ENCODE data around the gene MAP3K19.
"Not testable (repeated sequence)": the region's sequence is repeated elsewhere in the genome, so short reads cannot be mapped to it uniquely, and the experiment has no call there.

Gene MAP3K19

DNA sequence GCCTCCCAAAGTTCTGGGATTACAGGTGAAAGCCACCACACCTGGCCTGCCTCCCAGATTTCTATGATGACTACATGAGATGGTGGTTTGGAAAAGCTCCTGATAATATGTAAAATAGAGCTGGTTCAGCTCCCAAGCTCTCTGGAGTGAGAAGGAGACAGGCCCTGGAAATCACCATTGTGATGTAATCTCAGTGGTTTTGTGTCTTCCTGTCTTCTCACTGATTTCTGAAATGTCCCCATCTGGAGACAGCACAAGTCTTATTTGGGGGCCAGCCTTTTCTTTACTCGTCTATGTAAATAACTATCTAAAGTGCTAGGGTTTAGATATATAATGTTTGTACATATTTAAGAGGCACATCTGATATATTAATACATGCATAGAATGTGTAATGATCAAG is 64.6 kb downstream of the MAP3K19 start:
- DNase-seq, result no peak

DNA sequence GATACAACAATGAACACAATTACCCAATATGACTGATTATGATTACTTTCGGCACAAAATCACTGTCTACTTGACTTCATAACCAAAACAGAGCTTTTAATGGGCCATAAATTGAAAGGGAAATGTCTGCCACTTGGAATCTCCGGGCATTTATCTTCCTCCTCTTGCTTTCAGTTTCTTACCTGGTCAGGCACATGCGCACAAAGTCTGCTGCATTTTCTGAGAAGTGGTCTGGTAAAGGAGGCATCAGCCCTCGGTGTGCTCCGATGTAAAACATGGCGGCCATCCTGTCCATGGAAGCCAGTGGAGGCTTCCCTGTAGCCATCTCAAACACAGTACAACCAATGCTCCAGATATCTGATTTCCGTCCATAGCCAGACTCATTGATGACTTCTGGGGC is 66.6 kb downstream of the MAP3K19 start:
- DNase-seq, result no peak

DNA sequence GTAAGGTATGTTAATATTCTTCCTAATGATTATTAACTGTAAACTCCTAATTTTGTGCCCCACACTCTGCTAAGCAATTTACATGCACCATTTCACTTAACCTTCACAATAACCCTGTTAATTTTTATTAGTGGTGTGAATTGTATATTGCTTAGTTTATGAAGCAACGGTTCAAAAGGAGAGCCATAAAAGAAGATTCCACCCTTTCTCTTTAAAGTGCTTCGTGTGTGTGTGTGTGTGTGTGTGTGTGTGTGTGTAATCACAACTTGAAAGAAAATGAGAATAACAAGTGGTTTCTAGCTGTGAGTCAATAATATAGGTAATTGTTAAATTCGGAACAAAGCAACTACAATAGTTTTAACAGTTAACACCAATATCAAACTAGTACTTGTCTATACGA is 68.0 kb downstream of the MAP3K19 start:
- DNase-seq, result no peak

DNA sequence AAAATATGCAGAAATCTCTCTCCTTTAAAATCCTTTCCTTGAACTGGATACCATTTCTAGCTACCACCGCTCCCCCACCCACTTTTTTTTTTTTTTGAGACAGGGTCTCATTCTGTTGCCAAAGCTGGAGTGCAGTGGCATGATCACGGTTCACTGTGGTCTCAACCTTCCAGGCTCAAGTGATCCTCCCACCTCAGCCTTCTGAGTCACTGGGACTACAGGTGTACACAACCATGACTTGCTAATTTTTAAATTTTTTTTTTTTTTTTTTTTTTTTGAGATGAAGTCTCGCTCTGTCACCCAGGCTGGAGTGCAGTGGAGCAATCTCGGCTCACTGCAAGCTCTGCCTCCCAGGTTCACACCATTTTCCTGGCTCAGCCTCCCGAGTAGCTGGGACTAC is 70.1 kb downstream of the MAP3K19 start:
- not testable (repeated sequence) for DNase-seq

DNA sequence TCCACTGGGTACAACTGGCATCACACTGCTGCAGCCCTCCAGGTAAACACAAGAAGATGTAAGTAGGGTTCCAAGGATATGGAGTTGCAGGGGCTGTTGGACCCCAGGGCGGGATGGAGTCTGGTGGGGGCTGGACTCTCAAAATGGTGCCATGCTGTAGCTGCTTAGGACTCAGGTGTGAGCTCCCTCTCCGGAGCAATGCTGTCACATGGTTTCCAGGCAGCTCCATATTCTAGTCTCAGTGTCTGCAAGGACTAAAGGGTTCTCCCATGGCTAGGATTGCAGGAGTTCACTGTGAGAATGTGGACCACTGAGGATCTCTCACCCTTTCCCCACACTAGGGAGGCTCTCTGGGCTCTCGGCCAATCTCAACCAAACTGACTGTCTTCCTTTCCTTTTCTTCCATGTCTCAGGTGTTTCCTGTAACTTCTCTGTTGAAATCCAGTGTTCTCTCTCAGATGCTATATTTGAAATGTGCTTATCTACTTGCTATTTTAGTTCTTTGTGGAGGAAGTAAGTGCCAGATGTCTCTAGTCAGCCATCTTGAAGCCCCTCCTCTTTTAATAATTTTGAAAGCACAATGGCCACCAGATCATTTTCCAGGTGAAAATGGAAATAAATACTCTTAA is 71.1 kb downstream of the MAP3K19 start:
- DNase-seq, result no peak

DNA sequence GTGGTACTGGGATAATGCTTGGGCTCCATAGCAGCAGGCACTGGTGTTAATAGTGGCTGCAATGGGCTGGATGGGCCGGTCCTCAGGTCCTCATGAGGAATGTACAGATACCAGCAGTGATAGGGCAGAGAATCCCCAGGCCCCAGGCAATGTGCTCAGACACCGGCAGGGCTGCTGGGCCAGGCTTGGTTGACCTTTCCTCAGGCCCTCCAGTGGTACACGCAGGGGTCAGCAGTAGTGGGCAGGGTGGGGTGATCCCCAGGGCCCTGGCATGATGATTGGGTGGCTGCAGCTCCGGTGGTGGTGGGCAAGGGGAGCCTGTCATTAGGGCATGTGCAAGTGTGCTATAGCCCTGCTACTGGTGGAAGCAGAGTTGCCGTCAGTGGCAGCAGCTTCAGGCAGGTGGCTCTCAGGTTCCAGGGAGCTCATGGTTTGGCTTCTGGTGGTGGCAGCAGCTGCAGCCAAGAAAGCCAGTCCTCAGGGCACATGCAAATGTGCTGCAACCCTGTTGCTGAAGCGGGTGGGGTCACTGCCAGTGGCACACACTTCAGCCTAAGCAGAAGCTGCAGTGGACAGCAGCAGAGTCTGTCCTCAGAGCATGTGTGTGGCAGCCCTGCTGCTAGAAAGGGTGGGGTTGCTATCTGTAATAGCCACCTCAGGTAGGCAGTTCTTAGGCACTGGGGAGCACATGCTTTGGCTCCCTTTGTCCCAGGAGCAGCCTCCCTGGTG is 71.8 kb downstream of the MAP3K19 start:
- DNase-seq, result no peak

DNA sequence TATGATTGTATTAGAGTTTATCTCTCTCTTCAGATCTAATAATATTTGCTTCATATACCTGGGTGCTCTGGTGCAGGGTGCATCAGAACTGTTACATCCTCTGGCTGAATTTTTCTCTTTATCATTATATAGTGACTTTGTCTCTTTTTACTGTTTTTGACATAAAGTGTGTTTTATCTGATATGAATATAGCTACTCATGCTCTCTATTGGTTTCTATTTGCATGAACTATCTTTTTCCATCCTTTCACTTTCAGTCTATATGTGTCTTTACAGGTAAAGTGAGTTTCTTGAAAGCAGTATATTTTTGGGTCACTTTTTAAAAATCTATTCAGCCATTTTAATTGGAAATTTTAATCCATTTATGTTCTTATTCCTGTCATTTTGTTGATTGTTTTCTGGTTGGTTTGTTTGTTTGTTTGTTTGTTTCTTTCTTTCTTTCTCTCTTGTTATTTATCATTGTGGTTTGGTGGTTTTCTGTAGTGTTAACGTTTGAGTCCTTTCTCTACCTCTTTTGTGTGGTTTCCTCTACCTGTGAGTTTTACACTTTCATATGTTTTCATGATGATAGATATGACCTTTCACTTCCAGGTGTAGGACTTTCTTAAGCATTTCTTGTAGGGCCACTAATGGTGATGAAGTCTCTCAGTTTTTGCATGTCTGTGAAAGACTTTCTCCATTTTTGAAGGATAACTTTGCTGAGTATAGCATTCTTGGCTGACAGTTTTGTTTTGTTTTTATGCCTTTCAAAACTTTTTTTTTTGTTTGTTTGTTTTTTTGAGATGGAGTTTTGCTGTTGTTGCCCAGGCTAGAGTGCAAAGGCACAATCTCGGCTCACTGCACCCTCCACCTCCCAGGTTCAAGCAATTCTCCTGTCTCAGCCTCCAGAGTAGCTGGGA is 73.8 kb downstream of the MAP3K19 start:
- no peak for DNase-seq

DNA sequence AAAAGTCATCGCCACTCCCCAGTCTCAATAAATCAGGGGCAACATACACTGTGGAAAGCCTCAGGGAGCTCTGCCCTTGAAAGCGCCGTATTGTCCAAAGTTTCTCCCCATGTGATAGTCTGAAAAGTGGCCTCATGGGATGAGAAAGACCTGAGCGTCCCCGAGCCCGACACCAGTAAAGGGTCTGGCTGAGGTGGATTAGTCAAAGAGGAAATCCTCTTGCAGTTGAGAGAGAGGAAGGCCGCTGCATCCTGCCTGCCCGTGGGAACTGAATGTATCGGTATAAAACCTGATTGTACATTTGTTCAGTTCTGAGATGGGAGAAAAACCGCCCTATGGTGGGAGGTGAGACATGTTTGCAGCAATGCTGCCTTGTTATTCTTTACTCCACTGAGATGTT is 80.1 kb downstream of the MAP3K19 start:
- not testable (repeated sequence) for DNase-seq

DNA sequence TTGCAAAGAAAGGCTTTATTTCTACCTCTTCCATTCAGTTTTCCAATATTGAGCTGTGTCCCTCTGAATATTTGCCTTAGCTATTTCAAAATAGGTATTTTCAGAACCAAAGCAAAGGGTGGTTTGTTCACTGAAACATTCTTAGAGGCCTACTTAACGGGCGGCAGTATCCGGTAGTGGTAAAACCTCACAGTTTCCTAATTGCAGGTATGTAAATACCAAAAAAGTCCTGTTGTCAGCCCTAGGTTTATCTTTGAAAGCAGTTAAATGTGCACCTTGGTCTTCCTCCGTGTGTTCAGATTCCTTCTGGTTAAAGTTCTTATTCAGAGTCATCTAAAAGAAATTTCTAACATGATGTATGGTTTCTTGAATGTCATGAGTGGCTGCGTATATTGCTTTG is 89.8 kb downstream of the MAP3K19 start:
- no peak for DNase-seq

DNA sequence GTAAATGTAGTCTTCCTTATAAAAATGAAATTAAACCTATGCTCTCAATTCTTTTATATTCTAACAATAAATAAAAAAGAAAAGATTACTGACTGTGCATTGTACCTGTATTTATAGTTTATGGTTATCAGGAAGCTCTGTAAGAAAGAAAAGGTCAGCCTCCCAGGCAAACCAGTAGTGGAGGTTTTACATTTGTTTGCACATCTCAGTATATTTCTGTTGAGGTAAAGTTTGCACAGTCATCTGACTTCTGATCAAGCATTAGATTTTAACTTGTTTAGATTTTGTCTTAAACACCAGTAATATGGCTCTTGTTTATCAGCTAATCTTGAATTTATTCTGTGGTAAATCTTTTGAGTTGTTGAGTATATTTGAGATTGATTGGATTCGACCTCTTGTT is 91.5 kb downstream of the MAP3K19 start:
- no peak for DNase-seq

DNA sequence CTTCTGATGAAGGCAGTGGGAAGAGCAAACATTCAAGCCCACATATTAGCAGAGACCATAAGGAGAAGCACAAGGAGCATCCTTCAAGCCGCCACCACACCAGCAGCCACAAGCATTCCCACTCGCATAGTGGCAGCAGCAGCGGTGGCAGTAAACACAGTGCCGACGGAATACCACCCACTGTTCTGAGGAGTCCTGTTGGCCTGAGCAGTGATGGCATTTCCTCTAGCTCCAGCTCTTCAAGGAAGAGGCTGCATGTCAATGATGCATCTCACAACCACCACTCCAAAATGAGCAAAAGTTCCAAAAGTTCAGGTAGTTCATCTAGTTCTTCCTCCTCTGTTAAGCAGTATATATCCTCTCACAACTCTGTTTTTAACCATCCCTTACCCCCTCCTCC is 93.2 kb downstream of the MAP3K19 start:
- no peak for DNase-seq

DNA sequence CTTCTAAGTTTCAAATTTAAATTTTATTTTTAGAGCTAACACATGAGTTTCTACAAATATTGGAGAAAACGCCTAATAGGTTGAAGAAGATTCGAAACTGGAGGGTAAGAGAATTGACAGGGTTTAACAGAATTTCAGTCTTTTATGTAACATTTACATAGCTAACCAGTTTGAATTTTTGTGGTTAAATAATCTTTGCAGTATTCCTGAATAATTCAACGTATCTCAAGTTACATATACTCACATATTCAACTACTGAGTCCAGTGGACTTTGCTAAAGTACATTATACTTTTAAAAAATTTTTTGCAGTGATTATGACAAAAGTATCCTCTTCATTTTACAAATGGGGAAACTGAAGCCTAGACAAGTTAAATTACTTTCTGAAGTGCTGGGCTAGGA is 94.6 kb downstream of the MAP3K19 start:
- no peak for DNase-seq

DNA sequence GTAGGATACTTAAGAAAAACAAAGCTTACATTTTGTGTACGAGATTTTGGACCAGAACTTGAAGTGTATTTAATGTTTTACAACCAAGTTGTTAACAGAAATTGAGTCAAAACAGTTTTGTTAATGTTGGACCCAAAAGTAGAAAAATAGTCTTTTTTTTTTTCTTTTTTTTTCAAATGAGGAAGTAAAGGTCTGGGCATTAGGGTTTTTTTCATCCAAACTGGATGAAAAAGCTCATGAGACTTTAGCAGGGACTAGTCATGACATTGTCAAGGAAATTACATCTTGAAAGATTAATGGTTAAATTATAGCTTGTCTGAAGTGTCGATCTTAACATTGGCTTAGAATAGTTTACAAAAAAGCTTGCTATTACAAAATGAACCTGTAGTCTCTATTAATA is 96.4 kb downstream of the MAP3K19 start:
- DNase-seq, result no peak

DNA sequence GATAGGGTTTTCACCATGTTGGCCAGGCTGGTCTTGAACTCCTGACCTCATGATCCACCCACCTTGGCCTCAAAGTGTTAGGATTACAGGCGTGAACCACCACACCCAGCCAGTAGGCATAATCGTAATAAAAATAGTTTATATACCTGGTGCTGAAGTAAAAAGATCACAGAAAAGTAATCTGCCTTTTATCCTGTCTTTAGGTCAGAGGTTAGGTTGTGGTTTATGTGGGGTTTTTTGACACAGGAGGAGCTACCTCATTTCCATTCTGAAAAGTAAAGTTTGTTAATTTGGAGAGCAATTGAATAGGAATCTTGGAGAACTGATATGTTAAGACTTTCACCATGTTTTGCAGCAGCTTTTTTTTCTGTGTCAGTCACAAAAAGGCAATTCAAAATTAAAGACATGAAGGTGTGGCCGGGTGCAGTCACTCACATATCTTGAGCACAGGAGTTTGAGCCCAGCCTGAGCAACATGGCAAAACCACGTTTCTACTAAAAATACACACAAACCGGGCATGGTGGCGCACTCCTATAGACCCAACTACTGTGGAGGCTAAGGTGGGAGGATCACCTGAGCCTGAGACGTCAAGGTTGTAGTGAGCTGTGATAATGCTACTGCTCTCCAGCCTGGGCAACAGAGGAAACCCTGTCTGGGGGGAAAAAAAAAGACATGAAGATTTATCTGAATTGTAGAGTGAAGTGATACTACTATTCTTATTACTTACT is 97.1 kb downstream of the MAP3K19 start:
- DNase-seq, result no peak

DNA sequence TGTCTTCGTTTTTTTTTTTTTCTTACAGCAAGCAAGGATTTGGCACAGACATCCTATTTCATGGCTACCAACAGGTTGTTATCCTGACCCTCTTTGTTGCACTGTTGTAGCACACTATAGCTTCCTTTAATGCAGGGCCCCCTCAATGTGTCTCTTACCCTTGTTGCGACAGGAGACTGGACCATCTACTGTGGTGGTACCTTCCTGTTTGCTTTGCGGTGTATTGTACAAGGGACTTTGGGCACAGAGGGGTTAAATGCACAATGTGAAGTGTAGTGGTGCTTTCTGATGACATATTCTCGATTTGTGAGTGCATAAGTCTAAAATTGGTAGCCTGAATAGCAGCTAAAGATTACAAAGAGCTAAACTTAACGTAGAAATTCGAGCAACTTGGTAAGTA is 101.2 kb downstream of the MAP3K19 start:
- no peak for DNase-seq

DNA sequence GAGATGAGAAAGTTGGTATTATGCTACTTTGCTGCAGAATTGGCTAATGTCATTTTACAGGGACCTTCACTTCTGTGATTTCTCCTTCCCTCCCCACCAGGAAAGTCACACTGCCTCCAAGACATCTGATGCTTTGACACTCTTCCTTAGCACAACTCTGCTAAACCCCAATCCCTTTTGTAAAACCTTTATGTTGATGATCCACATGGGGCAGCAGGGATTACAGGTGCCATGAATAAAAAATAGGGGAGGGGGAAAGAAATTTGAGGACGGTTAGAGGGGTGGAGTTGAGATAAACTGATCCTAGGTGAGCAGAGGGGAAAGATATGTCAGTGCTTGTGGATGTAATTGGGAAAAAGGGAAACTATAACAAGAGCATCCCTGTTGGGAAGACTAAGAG is 102.3 kb downstream of the MAP3K19 start:
- DNase-seq, result no peak

DNA sequence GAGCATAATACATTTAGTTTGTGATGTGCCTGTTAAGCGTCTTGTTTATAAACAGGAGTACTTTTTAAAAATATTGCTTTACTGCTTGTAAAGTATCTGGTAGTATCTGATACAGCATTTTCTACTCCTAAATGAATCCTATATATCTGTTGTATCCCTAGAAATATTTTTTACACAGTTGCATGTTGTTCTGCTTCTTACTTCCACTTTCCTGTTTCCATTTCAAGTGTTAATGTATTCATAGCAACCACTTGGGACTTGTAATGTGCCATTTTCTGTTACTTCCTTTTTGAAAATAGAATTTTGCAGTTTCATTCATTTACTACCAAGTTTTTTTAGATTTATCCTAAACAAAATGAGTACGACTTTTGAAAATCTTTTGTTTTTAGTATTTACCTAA is 103.7 kb downstream of the MAP3K19 start:
- DNase-seq, result no peak

DNA sequence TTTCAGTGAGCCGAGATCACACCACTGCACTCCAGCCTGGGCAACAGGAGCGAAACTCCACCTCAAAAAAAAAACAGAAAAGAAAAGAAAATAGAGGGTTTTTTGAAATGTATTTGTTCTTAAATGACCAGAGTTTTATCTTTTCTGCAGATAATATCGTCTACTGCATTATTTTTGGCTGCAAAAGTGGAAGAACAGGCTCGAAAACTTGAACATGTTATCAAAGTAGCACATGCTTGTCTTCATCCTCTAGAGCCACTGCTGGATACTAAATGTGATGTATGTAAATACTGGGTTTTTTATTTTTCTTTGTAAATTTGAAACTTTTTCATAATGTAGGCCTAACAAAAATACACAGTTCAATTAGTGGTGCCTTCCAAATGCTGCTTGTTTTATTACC is 110.6 kb downstream of the MAP3K19 start:
- no peak for DNase-seq

DNA sequence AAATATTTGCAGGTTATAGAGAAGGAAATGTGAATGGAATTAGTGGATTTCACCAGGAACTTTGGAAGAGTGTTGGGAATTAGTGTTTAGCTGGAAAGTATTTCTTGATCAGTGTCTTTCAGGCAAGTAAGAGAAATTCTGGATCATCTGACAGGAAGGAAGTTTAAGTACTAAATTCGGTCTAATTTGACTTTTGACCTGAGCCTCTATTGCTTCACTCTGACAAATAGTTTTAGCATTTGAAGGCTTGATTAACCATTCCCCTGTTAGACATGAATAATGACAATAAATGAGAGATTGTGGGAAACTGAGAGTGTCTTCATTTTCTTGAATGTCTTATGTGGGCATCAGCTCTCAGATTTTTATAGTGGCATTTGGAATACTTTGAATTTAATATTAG is 112.6 kb downstream of the MAP3K19 start:
- no peak for DNase-seq

DNA sequence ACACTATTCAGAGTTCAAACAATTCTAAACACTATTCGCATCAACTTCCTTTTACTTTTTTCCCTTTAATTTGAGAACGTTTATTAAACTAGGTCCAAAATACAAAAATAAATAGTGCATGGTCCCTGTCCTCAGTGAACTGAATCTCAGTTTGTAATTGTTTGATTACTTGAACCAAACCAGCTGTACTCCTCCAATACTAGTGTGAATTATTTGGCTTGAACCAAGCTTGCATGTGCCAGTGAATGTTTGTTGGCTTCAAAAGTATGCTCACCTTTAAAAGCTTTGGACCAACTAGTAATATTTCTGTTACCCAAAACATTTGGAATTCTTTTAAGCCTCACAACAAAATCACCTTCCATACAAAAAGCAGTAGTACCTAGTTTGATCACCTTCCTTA is 113.1 kb downstream of the MAP3K19 start:
- no peak for DNase-seq

DNA sequence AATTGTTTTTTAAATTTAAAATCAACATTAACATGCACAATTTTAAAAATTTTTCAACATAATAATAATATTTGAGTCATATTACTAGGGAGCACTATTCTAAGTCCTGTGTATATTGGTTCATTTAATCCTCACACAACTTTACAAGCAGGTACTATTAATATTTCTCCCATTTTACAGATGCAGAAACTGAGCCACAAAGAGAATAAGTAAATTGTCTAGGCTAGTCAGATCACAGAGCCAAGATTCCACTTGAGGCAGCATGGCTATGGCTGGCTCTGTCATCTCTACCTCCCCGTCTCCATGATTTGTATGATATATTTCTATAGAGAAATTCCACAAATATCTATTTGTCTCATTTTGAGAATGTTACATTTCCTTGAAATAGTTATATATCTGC is 113.5 kb downstream of the MAP3K19 start:
- no peak for DNase-seq

DNA sequence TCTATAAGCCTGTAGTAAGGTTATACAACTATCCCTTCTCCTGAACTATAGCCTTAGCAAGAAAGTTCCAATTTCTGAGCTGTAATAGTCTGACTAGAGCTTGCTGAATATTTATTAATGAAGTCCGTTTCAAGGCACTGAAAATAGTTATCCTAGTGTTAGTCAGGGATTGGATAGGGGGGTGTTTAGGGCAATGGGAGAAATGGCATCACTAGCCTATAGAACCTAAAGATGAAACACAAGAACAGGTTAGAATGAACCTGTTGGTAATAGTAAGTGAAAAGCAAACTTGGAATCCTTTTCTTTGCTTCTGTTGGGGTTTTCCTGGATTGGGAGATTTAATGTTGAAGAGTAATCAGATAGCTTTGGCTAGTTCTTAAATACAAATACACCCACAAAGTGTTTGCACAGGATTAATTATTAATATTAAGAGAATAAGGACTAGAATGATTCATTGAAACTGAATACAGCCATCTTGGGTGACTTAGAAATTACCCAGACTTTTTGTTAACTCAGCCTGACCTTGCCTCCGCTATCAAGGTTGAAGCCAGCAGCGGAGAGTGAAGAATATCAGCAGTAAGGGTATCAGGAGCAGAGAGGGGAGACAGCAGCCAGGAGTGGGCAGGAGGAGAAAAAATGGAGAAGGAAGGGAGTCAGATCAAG is 114.3 kb downstream of the MAP3K19 start:
- DNase-seq, result no peak

DNA sequence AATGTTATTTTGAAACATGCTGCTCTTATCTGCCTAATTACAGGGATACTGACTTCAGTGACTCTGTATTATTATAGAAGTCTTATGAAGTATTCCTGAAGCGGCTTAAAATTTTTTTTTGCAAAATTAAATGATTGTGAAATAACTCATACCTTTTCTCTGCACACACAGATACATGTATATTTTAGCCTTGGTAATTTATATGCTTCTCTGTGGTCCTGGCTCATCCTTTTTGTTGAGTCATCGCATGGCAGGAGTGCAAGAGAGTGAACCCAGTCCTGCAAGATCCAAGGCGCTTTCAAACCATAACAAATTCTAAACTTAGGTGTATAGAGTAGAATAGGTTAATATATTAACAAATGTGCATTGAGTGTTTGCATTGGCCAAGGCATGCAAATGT is 120.1 kb downstream of the MAP3K19 start:
- no peak for DNase-seq
